Ovary (tissue), 9 donors: ENCODE measurements around the gene CENPU. TPM values are rescaled to one million over a fixed set of nuclear protein-coding genes. Genes with fewer than 3 reads are reported as not detected.

Experiments used
- DNase-seq, 5 donors: peaks; one replicate each; pipeline ENCODE4 v3.0.0-alpha.2; 2019 to 2020
- H3K27ac ChIP-seq, 2 donors: fragments of 200-600 bp; one replicate each; pipeline versions ENCODE4 v1.5.1 to v1.8.0; 2019 to 2022
- H3K27me3 ChIP-seq: fragments of 200-600 bp; one replicate; pipeline ENCODE4 v1.8.0; 2022
- H3K36me3 ChIP-seq: fragments of 200-600 bp; sonication (generic); one replicate; pipeline ENCODE4 v1.5.1; 2019
- H3K4me1 ChIP-seq: one replicate; pipeline ENCODE4 v1.8.1; 2013; ENCODE audit warnings: mild to moderate bottlenecking, moderate library complexity; ENCODE audit not compliant: insufficient read depth
- H3K4me3 ChIP-seq: fragments of 200-600 bp; sonication (generic); one replicate; pipeline ENCODE4 v1.5.1; 2017
- H3K9me3 ChIP-seq, 2 donors: fragments of 200-600 bp in 1 of 2; sonication (generic) in 1 of 2; one replicate each; pipeline versions ENCODE4 v1.5.1 to v1.8.1; 2013 to 2019; ENCODE audit warnings: mild to moderate bottlenecking in 1 of 2, moderate library complexity in 1 of 2
- EP300 ChIP-seq: sonication (generic); formaldehyde crosslinking; IDR thresholded peaks from one replicate; pipeline ENCODE4 v1.6.1; 2017; ENCODE audit warnings: antibody characterized with exemption
- POLR2A ChIP-seq: fragments of 450-650 bp; IDR thresholded peaks from one replicate; pipeline ENCODE4 v1.6.1; 2017; ENCODE audit warnings: antibody characterized with exemption, mild to moderate bottlenecking, moderate library complexity
- WGBS, 3 donors: extraction: QIAGEN DNeasy Blood & Tissue Kit in 1 of 3; methylation state at CpG; one replicate each; pipeline versions ENCODE4 v1.1.5 to v1.1.7; 2013 to 2017; 5-methylcytosine and 5-hydroxymethylcytosine counted together
- intact Hi-C, 4 donors: fragments of 100-400 bp; cut with DNase I; formaldehyde crosslinking; loops; one replicate each; pipeline versions ENCODE4 v1.11.0 to v1.15.1; 2022 to 2023
- polyA plus RNA-seq, 2 donors: library from polyadenylated mRNA; stranded (reverse); fragments of 200-250 nt in 1 of 2; fragments of 350-450 nt in 1 of 2; fragmentation: Illumina TruSeq in 1 of 2; extraction: RNeasy Lipid Tissue Mini Kit (QIAGEN cat#74804) in 1 of 2; gene quantifications; one replicate each; pipeline ENCODE4 v1.2.3, GENCODE V29; 2013 to 2014
- total RNA-seq, 7 donors: library from RNA; depleted of rRNA in 2 of 7; stranded (reverse); fragments of >200 nt in 2 of 7; fragmentation: NEBNext Ultra II Directional in 3 of 7; extraction: Animal tissue kit (Norgen Biotek cat#: 25700) in 3 of 7; gene quantifications; one replicate each; pipeline versions ENCODE4 v1.1.0 to v1.2.4, GENCODE V29; 2016 to 2023
- TF ChIP-seq, protein P1 (sequence below), 3 donors: fragments of 450-650 bp in 2 of 3; fragments of 200-600 bp in 1 of 3; IDR thresholded peaks; one replicate each; pipeline versions ENCODE4 v1.5.1 to v1.8.0; 2016 to 2022; ENCODE audit warnings: antibody characterized with exemption in 3 of 3, mild to moderate bottlenecking in 1 of 3
- donor health status: DM: no; HTN: no; CAD: no; lungs with moderate emphysema.
- donor health status: DM: no; HTN: no; CAD: no.
- donor health status: Bipolar disorder and iron deficiency.
- donor health status: DM: yes; HTN: yes; CAD: no.
- donor health status: DM: no; HTN: no; CAD: no.
- donor health status: DM: yes; HTN: yes; CAD: no.

The CENPU gene
- total and polyA plus RNA-seq, 9 donors: 0.34 to 3.4 (median 0.94) TPM

DNA sequence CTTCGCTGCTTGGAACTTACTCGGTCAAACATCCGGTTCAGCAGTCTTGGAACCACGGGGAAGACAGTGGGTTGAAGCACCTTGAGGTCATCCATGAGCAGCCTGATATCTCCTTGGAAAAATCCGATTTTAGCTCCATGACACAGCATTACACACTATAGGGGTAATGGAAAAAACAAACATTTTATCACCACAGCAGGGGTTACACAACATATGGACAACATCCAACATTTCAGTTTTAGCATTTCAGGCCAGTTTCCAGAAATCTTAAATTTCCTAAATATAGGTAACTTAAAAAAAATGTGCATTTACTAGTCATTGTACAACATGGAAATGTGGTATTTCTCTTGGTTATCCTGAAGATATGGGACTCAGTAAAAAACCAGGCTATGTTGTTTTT lies 34.4 kb upstream of the CENPU start:
- intact Hi-C loops: no loop called here
- no peak overlapping the region for H3K4me3 ChIP-seq
- no peak for DNase-seq
- no peaks in the 10 kb centered on the region for H3K36me3 ChIP-seq
- H3K27ac ChIP-seq: no peak overlapping the region
- no peaks in the 10 kb centered on the region for H3K4me1 ChIP-seq
- TF ChIP-seq, protein P1, sequence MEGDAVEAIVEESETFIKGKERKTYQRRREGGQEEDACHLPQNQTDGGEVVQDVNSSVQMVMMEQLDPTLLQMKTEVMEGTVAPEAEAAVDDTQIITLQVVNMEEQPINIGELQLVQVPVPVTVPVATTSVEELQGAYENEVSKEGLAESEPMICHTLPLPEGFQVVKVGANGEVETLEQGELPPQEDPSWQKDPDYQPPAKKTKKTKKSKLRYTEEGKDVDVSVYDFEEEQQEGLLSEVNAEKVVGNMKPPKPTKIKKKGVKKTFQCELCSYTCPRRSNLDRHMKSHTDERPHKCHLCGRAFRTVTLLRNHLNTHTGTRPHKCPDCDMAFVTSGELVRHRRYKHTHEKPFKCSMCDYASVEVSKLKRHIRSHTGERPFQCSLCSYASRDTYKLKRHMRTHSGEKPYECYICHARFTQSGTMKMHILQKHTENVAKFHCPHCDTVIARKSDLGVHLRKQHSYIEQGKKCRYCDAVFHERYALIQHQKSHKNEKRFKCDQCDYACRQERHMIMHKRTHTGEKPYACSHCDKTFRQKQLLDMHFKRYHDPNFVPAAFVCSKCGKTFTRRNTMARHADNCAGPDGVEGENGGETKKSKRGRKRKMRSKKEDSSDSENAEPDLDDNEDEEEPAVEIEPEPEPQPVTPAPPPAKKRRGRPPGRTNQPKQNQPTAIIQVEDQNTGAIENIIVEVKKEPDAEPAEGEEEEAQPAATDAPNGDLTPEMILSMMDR (IDR thresholded peaks at IDR 0.05): no peak
- TF ChIP-seq EP300: no peak
- no peak for TF ChIP-seq POLR2A
- WGBS, 3 donors: 81 to 88% (median 88%) methylated on average over 5 of the region's 5 CpGs
- H3K9me3 ChIP-seq: no peaks in the 10 kb centered on the region
- no peaks in the 10 kb centered on the region for H3K27me3 ChIP-seq

DNA sequence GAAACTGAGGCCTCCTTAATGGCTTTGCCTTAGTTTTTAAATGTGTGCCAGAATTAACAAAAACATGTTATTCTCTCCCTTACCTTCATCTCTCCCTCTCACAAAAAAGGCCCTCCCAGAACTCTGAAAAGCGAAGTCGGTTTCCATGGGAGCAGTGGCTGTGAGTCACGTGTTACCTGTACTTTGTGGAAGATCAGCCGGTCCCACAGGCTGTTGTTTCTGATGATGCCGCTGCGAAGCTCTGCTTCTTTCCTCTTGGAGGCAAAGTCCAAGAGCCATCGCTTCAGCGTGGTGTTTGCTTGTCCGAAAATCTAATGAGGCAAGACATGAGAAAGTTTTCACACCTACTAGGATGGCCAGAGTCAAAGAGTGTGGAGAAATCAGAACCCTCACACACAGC lies 32.5 kb upstream of the CENPU start:
- no peak for DNase-seq
- Histone ChIP-seq H3K27me3 (no peaks in the 10 kb centered on the region), H3K27ac (no peak overlapping the region), H3K36me3 (no peaks in the 10 kb centered on the region), H3K9me3 (no peaks in the 10 kb centered on the region), H3K4me1 (no peaks in the 10 kb centered on the region), H3K4me3 (no peak overlapping the region)
- 90 to 97% (median 94%) methylated on average over 9 of the region's 9 CpGs for WGBS, 3 donors
- intact Hi-C loops: no loop called here
- TF ChIP-seq, protein P1 (IDR thresholded peaks at IDR 0.05): no peak
- TF ChIP-seq POLR2A (no peak), EP300 (no peak)

DNA sequence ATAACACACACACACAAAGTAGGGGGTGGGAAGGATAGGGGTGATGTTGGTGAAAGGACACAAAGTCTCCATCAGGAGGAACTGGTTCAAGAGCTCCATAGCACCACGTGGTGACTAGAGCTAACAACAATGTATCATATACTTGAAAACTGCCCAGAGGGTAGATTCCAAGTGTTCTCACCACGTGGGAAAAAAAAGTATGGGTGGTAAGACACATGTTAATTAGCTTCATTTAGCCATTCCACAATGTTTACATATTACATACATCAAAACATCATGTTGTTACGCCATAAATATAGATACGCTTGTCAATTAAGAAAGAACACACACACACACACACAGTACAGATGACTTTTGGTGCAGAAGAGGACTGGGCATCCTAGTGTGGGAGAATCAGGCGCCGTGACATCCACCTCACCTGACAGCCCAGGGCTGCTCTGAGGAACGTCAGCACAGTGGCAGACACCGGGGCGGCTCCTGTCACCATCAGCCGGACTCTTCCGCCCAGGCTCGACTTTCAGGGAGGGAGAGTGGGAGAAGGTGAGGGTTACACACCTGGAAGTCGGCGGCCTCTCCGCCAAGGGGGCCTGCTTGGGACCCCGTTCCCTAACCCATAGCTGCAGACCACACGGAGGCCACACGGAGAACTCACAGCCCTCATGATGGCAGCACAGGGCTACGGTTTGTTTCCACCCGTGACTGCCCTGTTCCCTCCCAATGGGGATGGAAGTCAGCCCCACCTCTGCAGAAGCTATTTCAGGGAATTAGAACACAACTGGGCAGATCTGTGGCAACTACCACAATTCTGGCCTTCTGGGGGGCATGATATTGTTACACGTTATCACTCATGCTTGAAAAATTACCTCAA lies 31.8 kb upstream of the CENPU start:
- WGBS, 3 donors: 85 to 87% (median 86%) methylated on average over 18 to 21 of the region's 21 CpGs
- H3K4me1 ChIP-seq: no peaks in the 10 kb centered on the region
- no peak for DNase-seq
- intact Hi-C loops: no loop called here
- no peaks in the 10 kb centered on the region for H3K9me3 ChIP-seq
- no peak overlapping the region for H3K27ac ChIP-seq
- H3K36me3 ChIP-seq: no peaks in the 10 kb centered on the region
- TF ChIP-seq EP300 (no peak), POLR2A (no peak)
- TF ChIP-seq, protein P1 (IDR thresholded peaks at IDR 0.05): no peak
- H3K4me3 ChIP-seq: no peak overlapping the region
- no peaks in the 10 kb centered on the region for H3K27me3 ChIP-seq

DNA sequence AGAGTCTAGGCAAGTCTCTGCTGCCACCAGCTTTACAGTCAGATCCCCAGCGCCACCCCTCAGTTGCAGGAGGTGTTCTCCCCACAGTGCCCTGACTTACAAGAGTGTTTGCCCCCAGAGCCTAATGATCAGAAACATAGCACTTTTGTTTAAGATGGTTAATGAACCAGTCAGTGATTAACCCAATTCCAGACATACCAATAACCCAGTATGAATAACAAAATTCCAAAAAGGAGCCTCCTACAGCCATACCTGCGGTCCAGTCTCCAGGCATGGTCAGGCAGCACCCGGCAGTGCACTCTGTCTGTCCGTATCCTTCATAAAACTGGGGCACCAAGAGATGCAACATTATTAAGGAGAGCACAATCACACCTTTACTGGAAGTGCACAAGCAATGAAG lies 30.7 kb upstream of the CENPU start:
- DNase-seq: no peak
- H3K4me3 ChIP-seq: no peak overlapping the region
- 93 to 96% (median 95%) methylated on average over 4 of the region's 4 CpGs for WGBS, 3 donors
- H3K9me3 ChIP-seq: no peaks in the 10 kb centered on the region
- TF ChIP-seq EP300 (no peak), POLR2A (no peak)
- TF ChIP-seq, protein P1 (IDR thresholded peaks at IDR 0.05): no peak
- no peaks in the 10 kb centered on the region for H3K27me3 ChIP-seq
- intact Hi-C loops: no loop called here
- no peaks in the 10 kb centered on the region for H3K36me3 ChIP-seq
- no peak overlapping the region for H3K27ac ChIP-seq
- H3K4me1 ChIP-seq: no peaks in the 10 kb centered on the region
